HepG2 (cell line): Measurements from ENCODE around the gene DOCK9. TPM values are rescaled to one million over a fixed set of nuclear protein-coding genes. Genes with fewer than 3 reads are reported as not detected.

Experiments
- ARID2 ChIP-seq: sonication (generic); formaldehyde crosslinking; IDR thresholded peaks from 2 replicates; pipeline ENCODE4 v1.8.1; 2022; ENCODE audit warnings: mild to moderate bottlenecking, missing genetic modification reagents, borderline replicate concordance
- CC2D1A ChIP-seq: sonication (generic); formaldehyde crosslinking; IDR thresholded peaks from 2 replicates; pipeline ENCODE4 v1.8.1; 2023; ENCODE audit warnings: mild to moderate bottlenecking, missing genetic modification reagents
- CERS6 ChIP-seq: sonication (generic); formaldehyde crosslinking; IDR thresholded peaks from 2 replicates; pipeline ENCODE4 v1.5.0; 2020; ENCODE audit warnings: missing genetic modification reagents
- ERF ChIP-seq: IDR thresholded peaks from 2 replicates; pipeline ENCODE4 v1.6.1; 2018; ENCODE audit warnings: missing biosample characterization, missing genetic modification reagents
- GATAD2A ChIP-seq: IDR thresholded peaks from 2 replicates; pipeline ENCODE4 v1.6.1; 2016
- GFI1 ChIP-seq: sonication (generic); formaldehyde crosslinking; IDR thresholded peaks from 2 replicates; pipeline ENCODE4 v1.5.0; 2020; ENCODE audit warnings: missing genetic modification reagents, mild to moderate bottlenecking, borderline replicate concordance
- HCFC1 ChIP-seq: fragments of 150-350 bp; IDR thresholded peaks from 2 replicates; pipeline ENCODE4 v1.6.1; 2014; ENCODE audit warnings: low read depth, low read length
- IRF1 ChIP-seq: sonication (generic); formaldehyde crosslinking; IDR thresholded peaks from 2 replicates; pipeline ENCODE4 v1.4.0; 2020; ENCODE audit warnings: low read depth, mild to moderate bottlenecking, missing genetic modification reagents
- MXD3 ChIP-seq: IDR thresholded peaks from 2 replicates; pipeline ENCODE4 v1.6.1; 2016; ENCODE audit warnings: mild to moderate bottlenecking, missing biosample characterization, missing genetic modification reagents
- NR2C2 ChIP-seq: sonication (generic); formaldehyde crosslinking; IDR thresholded peaks from 2 replicates; pipeline ENCODE4 v1.4.0; 2020; ENCODE audit warnings: missing genetic modification reagents, mild to moderate bottlenecking, moderate library complexity, borderline replicate concordance
- NRL ChIP-seq: sonication (generic); formaldehyde crosslinking; IDR thresholded peaks from 2 replicates; pipeline ENCODE4 v1.5.0; 2020; ENCODE audit warnings: missing genetic modification reagents, mild to moderate bottlenecking, moderate library complexity, borderline replicate concordance
- PAX8 ChIP-seq: sonication (generic); formaldehyde crosslinking; IDR thresholded peaks from 2 replicates; pipeline ENCODE4 v1.8.0; 2022; ENCODE audit warnings: mild to moderate bottlenecking, missing genetic modification reagents, borderline replicate concordance
- RCOR2 ChIP-seq: IDR thresholded peaks from 2 replicates; pipeline ENCODE4 v1.6.1; 2016; ENCODE audit warnings: missing biosample characterization, missing genetic modification reagents
- SAP130 ChIP-seq: IDR thresholded peaks from 2 replicates; pipeline ENCODE4 v1.6.1; 2016; ENCODE audit warnings: low read depth
- SMARCE1 ChIP-seq: fragments of 450-650 bp; IDR thresholded peaks from 2 replicates; pipeline ENCODE4 v1.6.1; 2017; ENCODE audit warnings: borderline replicate concordance
- SNRNP70 ChIP-seq: fragments of 200-400 bp; formaldehyde crosslinking; IDR thresholded peaks from 2 replicates; pipeline ENCODE4 v1.6.1; 2017; ENCODE audit warnings: mild to moderate bottlenecking, low read depth, low read length, moderate library complexity
- SYNCRIP ChIP-seq: fragments of 200-400 bp; formaldehyde crosslinking; IDR thresholded peaks from 2 replicates; pipeline ENCODE4 v1.6.1; 2018; ENCODE audit warnings: mild to moderate bottlenecking, low read depth, low read length; ENCODE audit not compliant: insufficient read depth
- TRIM22 ChIP-seq: fragments of 450-650 bp; IDR thresholded peaks from 2 replicates; pipeline ENCODE4 v1.6.1; 2017
- YEATS4 ChIP-seq: sonication (generic); formaldehyde crosslinking; IDR thresholded peaks from 2 replicates; pipeline ENCODE4 v1.4.0; 2020; ENCODE audit warnings: missing genetic modification reagents, borderline replicate concordance
- ZBTB44 ChIP-seq: sonication (generic); formaldehyde crosslinking; IDR thresholded peaks from 2 replicates; pipeline ENCODE4 v1.4.0; 2020; ENCODE audit warnings: missing genetic modification reagents
- ZEB1 ChIP-seq: IDR thresholded peaks from 2 replicates; pipeline ENCODE4 v1.6.1; 2012; ENCODE audit warnings: mild to moderate bottlenecking, low read depth, inconsistent platforms; ENCODE audit not compliant: insufficient replicate concordance
- ZFP62 ChIP-seq: sonication (generic); formaldehyde crosslinking; IDR thresholded peaks from 2 replicates; pipeline ENCODE4 v1.4.0; 2020; ENCODE audit warnings: missing genetic modification reagents
- ZNF235 ChIP-seq: sonication (generic); formaldehyde crosslinking; IDR thresholded peaks from 2 replicates; pipeline ENCODE4 v1.8.1; 2023; ENCODE audit warnings: mild to moderate bottlenecking, missing genetic modification reagents, borderline replicate concordance
- ZNF432 ChIP-seq: sonication (generic); formaldehyde crosslinking; IDR thresholded peaks from 2 replicates; pipeline ENCODE4 v1.5.0; 2020; ENCODE audit warnings: missing genetic modification reagents, mild to moderate bottlenecking, borderline replicate concordance
- ZNF773 ChIP-seq: sonication (generic); formaldehyde crosslinking; IDR thresholded peaks from 2 replicates; pipeline ENCODE4 v1.4.0; 2020; ENCODE audit warnings: missing genetic modification reagents, borderline replicate concordance
- polyA plus RNA-seq, 8 experiments: library from polyadenylated mRNA; depleted of rRNA in 3 of 8; stranded (reverse) in 7 of 8; unstranded in 1 of 8; fragments of >200 nt; fragmentation: Illumina TruSeq in 4 of 8; extraction: Trizol in 4 of 8; gene quantifications; 2 replicates each; pipeline versions ENCODE4 v1.2.1 to v1.2.3, GENCODE V29; 2011 to 2016; ENCODE audit warnings: low read depth in 4 of 8, missing spikeins in 1 of 8, mixed read lengths in 1 of 8; ENCODE audit not compliant: insufficient read depth in 1 of 8
- total RNA-seq, 5 experiments: library from RNA; depleted of rRNA; stranded (reverse); fragments of >200 nt; fragmentation: Illumina TruSeq; extraction: Trizol; gene quantifications; 2 replicates each; pipeline ENCODE4 v1.2.3, GENCODE V29; 2016; ENCODE audit warnings: low read depth in 1 of 5

The DOCK9 gene
- total and polyA plus RNA-seq, 2 of the 13 experiments (the other 11 are each of a cell fraction or from before 2014, with no cell fraction given), result 0.44 to 0.97 TPM

GRCh38 chr13:98821372-98822224, 156.3 kb downstream of the DOCK9 start (continued):
- TF ChIP-seq TRIM22, result no peak
- no peak for TF ChIP-seq SNRNP70
- TF ChIP-seq GATAD2A (CRISPR knock-in tag), result peak; percentile 28; the same call in 1 of the 2 replicates
- TF ChIP-seq SYNCRIP, result no peak
- TF ChIP-seq ZNF432, result no peak
- no peak for TF ChIP-seq ZFP62 (CRISPR knock-in tag)
- no peak for TF ChIP-seq IRF1
- TF ChIP-seq HCFC1, result no peak
- TF ChIP-seq YEATS4, result no peak
- TF ChIP-seq ZBTB44 (CRISPR knock-in tag), result no peak
- TF ChIP-seq ZNF235 (CRISPR knock-in tag), result no peak
- TF ChIP-seq ZNF773 (CRISPR knock-in tag), result no peak
- no peak for TF ChIP-seq SMARCE1
- no peak for TF ChIP-seq ARID2 (CRISPR knock-in tag)
- 0 out of 2 replicates have a peak, but pooled peaks have one; percentile 20 for TF ChIP-seq RCOR2 (CRISPR knock-in tag)
- TF ChIP-seq NRL (CRISPR knock-in tag), result no peak
- no peak for TF ChIP-seq CERS6 (CRISPR knock-in tag)
- TF ChIP-seq PAX8, result no peak
- no peak for TF ChIP-seq MXD3 (CRISPR knock-in tag)
- no peak for TF ChIP-seq NR2C2 (CRISPR knock-in tag)
- TF ChIP-seq ZEB1, result no peak
- 0 out of 2 replicates have a peak, but pooled peaks have one; percentile 22 for TF ChIP-seq SAP130 (CRISPR knock-in tag)
- no peak for TF ChIP-seq ERF (CRISPR knock-in tag)
- TF ChIP-seq CC2D1A (CRISPR knock-in tag), result no peak
- TF ChIP-seq GFI1, result 0 out of 2 replicates have a peak, but pooled peaks have one; percentile 12
